Mesenchymal stem cell (in vitro differentiated cells and primary cell): ENCODE measurements around the gene NAALAD2.
A peak's percentile ranks its signal among the peaks of the same experiment; 100 is the strongest.

Experiments
- DNase-seq: peaks from one replicate; pipeline ENCODE4 v3.0.0-alpha.2; 2013
- H2AFZ ChIP-seq: one replicate; pipeline ENCODE4 v1.6.1; 2013; ENCODE audit warnings: low read depth, mild to moderate bottlenecking, control low read depth, inconsistent platforms, low read length, moderate library complexity
- H2AK5ac ChIP-seq: 2 replicates; pipeline ENCODE4 v1.6.1; 2013; ENCODE audit warnings: low read length, moderate library complexity, mild to moderate bottlenecking, inconsistent platforms; ENCODE audit not compliant: severe bottlenecking
- H2BK120ac ChIP-seq: one replicate; pipeline ENCODE4 v1.6.1; 2013; ENCODE audit warnings: low read depth, mild to moderate bottlenecking, inconsistent platforms, low read length, moderate library complexity
- H2BK12ac ChIP-seq, 2 experiments: one replicate each; pipeline ENCODE4 v1.6.1; 2013; ENCODE audit warnings: inconsistent platforms in 2 of 2, low read length in 2 of 2, mild to moderate bottlenecking in 2 of 2, moderate library complexity in 2 of 2, control low read depth in 1 of 2
- H2BK15ac ChIP-seq: one replicate; pipeline ENCODE4 v1.6.1; 2013; ENCODE audit warnings: mild to moderate bottlenecking, low read depth, inconsistent platforms; ENCODE audit not compliant: poor library complexity, severe bottlenecking
- H2BK5ac ChIP-seq: 2 replicates; pipeline ENCODE4 v1.6.1; 2013; ENCODE audit warnings: low read depth, mild to moderate bottlenecking, low read length, control low read depth, inconsistent platforms; ENCODE audit not compliant: poor library complexity, severe bottlenecking
- H3K14ac ChIP-seq, 2 experiments: one replicate each; pipeline ENCODE4 v1.6.1; 2013; ENCODE audit warnings: inconsistent platforms in 2 of 2, low read length in 2 of 2, control low read depth in 1 of 2, mild to moderate bottlenecking in 1 of 2, moderate library complexity in 1 of 2
- H3K18ac ChIP-seq, 2 experiments: one replicate each; pipeline ENCODE4 v1.6.1; 2013; ENCODE audit warnings: inconsistent platforms in 2 of 2, low read length in 2 of 2, control low read depth in 1 of 2, low read depth in 1 of 2, mild to moderate bottlenecking in 1 of 2
- H3K23ac ChIP-seq, 2 experiments: one replicate each; pipeline ENCODE4 v1.6.1; 2013; ENCODE audit warnings: inconsistent platforms in 2 of 2, low read length in 2 of 2, mild to moderate bottlenecking in 2 of 2, moderate library complexity in 2 of 2, control low read depth in 1 of 2
- H3K27ac ChIP-seq: 2 replicates; pipeline ENCODE4 v1.5.1; 2013; ENCODE audit warnings: mild to moderate bottlenecking, moderate library complexity, low read length, control low read depth, inconsistent platforms; ENCODE audit not compliant: poor library complexity, severe bottlenecking
- H3K27me3 ChIP-seq, 2 experiments: 2 replicates each; pipeline versions ENCODE4 v1.6.1 to v1.7.0; 2013; ENCODE audit warnings: low read length in 2 of 2, mild to moderate bottlenecking in 2 of 2, moderate library complexity in 2 of 2, control low read depth in 1 of 2, inconsistent platforms in 1 of 2; ENCODE audit not compliant: control insufficient read depth in 1 of 2, insufficient read depth in 1 of 2
- H3K36me3 ChIP-seq, 2 experiments: 2 replicates each; pipeline versions ENCODE4 v1.6.1 to v1.7.0; 2013; ENCODE audit warnings: low read length in 2 of 2, control low read depth in 1 of 2, inconsistent platforms in 1 of 2, low read depth in 1 of 2, mild to moderate bottlenecking in 1 of 2; ENCODE audit not compliant: insufficient read depth in 2 of 2, control insufficient read depth in 1 of 2
- H3K4ac ChIP-seq, 2 experiments: one replicate each; pipeline ENCODE4 v1.6.1; 2013; ENCODE audit warnings: inconsistent platforms in 2 of 2, low read length in 2 of 2, mild to moderate bottlenecking in 2 of 2, moderate library complexity in 2 of 2, control low read depth in 1 of 2, low read depth in 1 of 2
- H3K4me1 ChIP-seq: 2 replicates; pipeline ENCODE4 v1.6.1; 2013; ENCODE audit warnings: low read depth, low read length, control low read depth; ENCODE audit not compliant: control insufficient read depth, insufficient read depth
- H3K4me2 ChIP-seq: 2 replicates; pipeline ENCODE4 v1.6.1; 2013; ENCODE audit warnings: low read length, mild to moderate bottlenecking, inconsistent platforms; ENCODE audit not compliant: poor library complexity, severe bottlenecking
- H3K4me3 ChIP-seq, 2 experiments: 2 replicates each; pipeline versions ENCODE4 v1.5.1 to v1.7.0; 2013; ENCODE audit warnings: low read length in 2 of 2, mild to moderate bottlenecking in 2 of 2, control low read depth in 1 of 2, low read depth in 1 of 2; ENCODE audit not compliant: insufficient read depth in 1 of 2
- H3K79me1 ChIP-seq: replicated peaks from 2 replicates; pipeline ENCODE4 v1.6.1; 2013; ENCODE audit warnings: mild to moderate bottlenecking, control low read depth, low read length, inconsistent platforms; ENCODE audit not compliant: poor library complexity, severe bottlenecking
- H3K9ac ChIP-seq: 2 replicates; pipeline ENCODE4 v1.7.0; 2013; ENCODE audit warnings: mild to moderate bottlenecking, low read length, moderate library complexity
- H3K9me3 ChIP-seq: 2 replicates; pipeline ENCODE4 v1.7.0; 2013; ENCODE audit warnings: mild to moderate bottlenecking, low read length; ENCODE audit not compliant: control insufficient read depth
- H4K8ac ChIP-seq: one replicate; pipeline ENCODE4 v1.6.1; 2013; ENCODE audit warnings: inconsistent platforms, mild to moderate bottlenecking, low read length, moderate library complexity
- H4K91ac ChIP-seq: one replicate; pipeline ENCODE4 v1.6.1; 2013; ENCODE audit warnings: mild to moderate bottlenecking, low read length, inconsistent platforms
- WGBS: methylation state at CpG from one replicate; pipeline ENCODE4 v1.1.7; 2013; ENCODE audit warnings: mixed read lengths; 5-methylcytosine and 5-hydroxymethylcytosine counted together

Gene NAALAD2

GRCh38 chr11:90219438-90219837 is 85.0 kb downstream of the NAALAD2 start:
- Histone ChIP-seq H2BK120ac (no peak overlapping the region), H3K4me3 (no peak overlapping the region), H3K9me3 (no peaks in the 10 kb centered on the region), H3K27ac (no peak overlapping the region), H4K8ac (no peak overlapping the region), H2AFZ (no peak overlapping the region), H3K4me2 (no peak overlapping the region), H2BK5ac (no peak overlapping the region), H3K36me3 (peaks cover 0 to 23% of the 10 kb centered on the region in 2 experiments), H2AK5ac (no peak overlapping the region), H3K4me1 (peaks cover 4% of the 10 kb centered on the region), H3K27me3 (no peaks in the 10 kb centered on the region), H3K14ac (no peak overlapping the region), H4K91ac (no peak overlapping the region), H3K18ac (no peak overlapping the region), H2BK12ac (no peak overlapping the region), H3K23ac (no peak overlapping the region), H3K9ac (no peak overlapping the region), H3K4ac (no peak overlapping the region), H3K79me1 (no peaks in the 10 kb centered on the region), H2BK15ac (no peak overlapping the region)
- 95% methylated on average over 6 of the region's 6 CpGs for WGBS
- DNase-seq, result no peak

GRCh38 chr11:90220391-90220790 is 85.9 kb downstream of the NAALAD2 start:
- Histone ChIP-seq H3K23ac (no peak overlapping the region), H2AFZ (no peak overlapping the region), H3K4ac (no peak overlapping the region), H3K27ac (no peak overlapping the region), H2BK12ac (no peak overlapping the region), H3K4me3 (peak overlapping the region in 1 of 2 experiments; percentile 99), H3K14ac (no peak overlapping the region), H3K36me3 (peaks cover 0 to 15% of the 10 kb centered on the region in 2 experiments), H3K9me3 (no peaks in the 10 kb centered on the region), H3K79me1 (no peaks in the 10 kb centered on the region), H3K4me1 (peaks cover 4% of the 10 kb centered on the region), H2BK5ac (no peak overlapping the region), H4K91ac (no peak overlapping the region), H2AK5ac (no peak overlapping the region), H2BK120ac (no peak overlapping the region), H3K18ac (no peak overlapping the region), H3K9ac (no peak overlapping the region), H3K27me3 (no peaks in the 10 kb centered on the region), H4K8ac (no peak overlapping the region), H3K4me2 (no peak overlapping the region), H2BK15ac (no peak overlapping the region)
- DNase-seq, result peak; percentile 41
- WGBS, result 80% methylated on average over 1 of the region's 1 CpG

GRCh38 chr11:90221803-90222458 is 87.5 kb downstream of the NAALAD2 start:
- DNase-seq, result no peak
- Histone ChIP-seq H3K14ac (no peak overlapping the region), H3K79me1 (no peaks in the 10 kb centered on the region), H3K9ac (peak overlapping the region; percentile 96), H3K9me3 (no peaks in the 10 kb centered on the region), H2BK15ac (no peak overlapping the region), H3K23ac (no peak overlapping the region), H3K4ac (no peak overlapping the region), H3K27ac (no peak overlapping the region), H3K36me3 (peaks cover 0 to 4% of the 10 kb centered on the region in 2 experiments), H3K27me3 (no peaks in the 10 kb centered on the region), H3K18ac (no peak overlapping the region), H3K4me1 (peaks cover 4% of the 10 kb centered on the region), H3K4me2 (peak overlapping the region; percentile 18), H2AFZ (no peak overlapping the region), H4K8ac (no peak overlapping the region), H3K4me3 (peak overlapping the region; percentile 84 to 99), H2AK5ac (no peak overlapping the region), H4K91ac (no peak overlapping the region), H2BK12ac (no peak overlapping the region), H2BK120ac (no peak overlapping the region), H2BK5ac (no peak overlapping the region)
- WGBS, result 2% methylated on average over 14 of the region's 16 CpGs

- peak within 1 kb of the TSS; percentile 96 for H4K8ac ChIP-seq
- no peaks in the 10 kb centered on the region for H3K79me1 ChIP-seq
- peak within 1 kb of the TSS; percentile 82 for H3K27ac ChIP-seq
- no peak within 1 kb of the TSS for H3K23ac ChIP-seq
- peak within 1 kb of the TSS; percentile 22 for H2BK5ac ChIP-seq
- peak within 1 kb of the TSS; percentile 55 to 81 for H3K4ac ChIP-seq
- peak within 1 kb of the TSS; percentile 96 for H3K9ac ChIP-seq
- no peaks in the 10 kb centered on the region for H3K27me3 ChIP-seq
- H2BK15ac ChIP-seq, result peak within 1 kb of the TSS; percentile 80
- H2AFZ ChIP-seq, result peak within 1 kb of the TSS; percentile 42
- peak within 1 kb of the TSS in 1 of 2 experiments; percentile 64 for H3K14ac ChIP-seq
- H4K91ac ChIP-seq, result peak within 1 kb of the TSS; percentile 90
- H3K4me3 ChIP-seq, result peak within 1 kb of the TSS; percentile 84 to 99
- H2BK120ac ChIP-seq, result peak within 1 kb of the TSS; percentile 89
- no peak within 1 kb of the TSS for H2AK5ac ChIP-seq
- H2BK12ac ChIP-seq, result peak within 1 kb of the TSS in 1 of 2 experiments; percentile 18
- no peaks in the 10 kb centered on the region for H3K9me3 ChIP-seq
- H3K36me3 ChIP-seq, result no peaks in the 10 kb centered on the region
- peak within 1 kb of the TSS; percentile 66 for H3K4me2 ChIP-seq
- peaks cover 4% of the 10 kb centered on the region for H3K4me1 ChIP-seq
- peak within 1 kb of the TSS; percentile 77 to 94 for H3K18ac ChIP-seq
- WGBS, result under 1% methylated on average over 64 of the region's 71 CpGs
- DNase-seq, result peak; percentile 89
These were observed 88.2 kb downstream of the NAALAD2 start, which contains the start of gene CHORDC1 for GRCh38 chr11:90222459-90223247. Gene CHORDC1, minus strand, starts transcription at chr11:90223049. Its CDS starts 95 bp downstream, at chr11:90222954.
